HG03460 (cell line): ENCODE results near the gene COQ9.
A peak's percentile ranks its signal among the peaks of the same experiment; 100 is the strongest.
"Not testable (repeated sequence)": the region's sequence is repeated elsewhere in the genome, so short reads cannot be mapped to it uniquely, and the experiment has no call there.

Experiments used
- ATAC-seq: cut with Tn5 transposase; IDR thresholded peaks from one replicate; pipeline ENCODE4 v1.9.1; 2021; ENCODE audit not compliant: unreplicated experiment

Gene COQ9

DNA sequence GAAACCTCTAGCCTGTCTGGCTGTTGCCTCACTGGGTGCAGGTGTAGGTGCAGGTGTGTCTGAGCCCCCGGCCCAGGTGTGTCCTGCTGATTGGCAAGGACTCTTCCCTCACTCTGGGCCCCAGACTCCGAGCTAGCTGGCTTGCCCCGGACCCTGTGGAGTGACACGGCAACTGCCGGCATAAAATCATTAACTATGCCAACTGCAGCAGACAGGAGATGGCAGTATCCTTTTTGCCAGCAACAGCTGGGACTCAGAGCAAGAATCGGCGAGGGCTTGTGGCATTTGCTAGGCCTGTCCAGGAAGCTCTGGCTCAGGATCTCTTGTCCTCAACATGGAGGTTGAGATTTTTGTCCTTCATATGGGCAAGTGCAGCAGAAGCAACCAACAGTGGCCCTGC lies 20.9 kb upstream of the COQ9 start:
- ATAC-seq = no peak

DNA sequence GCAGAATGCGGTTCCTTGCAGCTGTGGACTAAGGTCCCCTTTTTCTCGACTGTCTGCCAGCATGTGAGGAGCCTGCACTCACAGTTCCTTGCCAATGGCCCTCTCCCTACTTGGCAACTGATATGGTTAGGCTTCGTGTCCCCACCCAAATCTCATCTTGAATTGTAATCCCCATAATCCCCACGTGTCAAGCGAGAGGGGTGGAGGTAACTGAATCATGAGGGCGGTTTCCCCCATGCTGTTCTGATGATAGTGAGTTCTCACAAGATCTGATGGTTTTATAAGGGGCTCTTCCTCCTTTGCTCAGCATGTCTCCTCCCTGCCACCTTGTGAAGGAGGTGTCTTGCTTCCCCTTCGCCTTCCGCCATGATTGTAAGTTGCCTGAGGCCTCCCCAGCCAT lies 20.0 kb upstream of the COQ9 start:
- ATAC-seq = no peak

DNA sequence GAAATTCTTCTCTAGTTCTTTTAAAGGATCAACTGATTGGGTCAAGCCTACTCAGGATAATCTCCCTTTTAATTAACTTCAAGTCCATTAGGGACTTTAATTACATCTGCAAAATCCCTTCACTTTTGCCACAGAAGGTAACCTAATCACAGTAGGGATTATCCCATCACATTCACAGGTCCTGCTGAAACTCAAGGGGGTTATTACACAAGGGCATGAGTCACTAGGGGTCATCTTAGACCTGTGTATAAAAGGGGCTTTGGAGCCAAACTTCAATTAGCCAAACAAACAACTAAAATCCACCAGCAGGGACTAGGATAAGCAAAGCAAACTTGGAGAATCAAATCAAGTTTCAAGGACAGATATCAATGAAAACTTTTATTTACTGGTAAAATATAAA lies 19.5 kb upstream of the COQ9 start:
- ATAC-seq = no peak

DNA sequence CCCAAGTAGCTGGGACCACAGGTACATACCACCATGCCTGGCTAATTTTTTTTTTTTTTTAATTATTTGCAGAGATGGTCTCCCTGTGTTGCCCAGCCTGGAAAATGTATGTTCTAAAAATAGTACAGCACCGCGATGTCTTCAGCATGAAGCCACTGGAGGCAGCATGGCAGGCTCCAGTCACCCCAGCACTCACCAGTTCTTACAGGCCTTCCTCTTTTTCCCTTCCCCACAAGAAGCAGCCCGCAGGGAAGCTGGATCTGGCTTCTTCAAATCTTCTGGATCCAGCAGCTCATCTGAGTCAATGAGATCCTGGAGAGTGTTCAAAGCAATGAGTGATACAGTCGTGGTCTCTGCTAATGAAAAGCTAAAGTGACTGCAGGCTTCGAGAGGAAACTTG lies 16.3 kb upstream of the COQ9 start:
- no peak for ATAC-seq

DNA sequence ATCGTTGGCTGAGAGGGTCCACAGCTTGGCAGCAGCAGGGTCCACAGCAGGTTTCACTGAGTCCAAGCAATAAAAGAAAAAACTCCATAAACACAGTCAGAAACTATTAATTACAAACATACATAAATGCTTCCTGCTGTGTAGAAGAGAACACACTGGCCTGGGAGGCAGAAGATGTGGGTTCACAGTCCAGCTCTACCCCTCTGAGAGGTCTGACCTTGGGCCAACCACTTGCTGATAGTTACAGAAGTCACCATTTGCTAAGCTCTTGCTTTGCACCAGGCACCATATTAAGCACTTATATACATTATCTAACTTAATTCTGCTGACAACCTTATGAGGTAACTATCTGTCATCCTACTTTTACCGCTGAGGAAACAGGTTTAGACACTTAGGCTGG lies 14.8 kb upstream of the COQ9 start:
- ATAC-seq = no peak

DNA sequence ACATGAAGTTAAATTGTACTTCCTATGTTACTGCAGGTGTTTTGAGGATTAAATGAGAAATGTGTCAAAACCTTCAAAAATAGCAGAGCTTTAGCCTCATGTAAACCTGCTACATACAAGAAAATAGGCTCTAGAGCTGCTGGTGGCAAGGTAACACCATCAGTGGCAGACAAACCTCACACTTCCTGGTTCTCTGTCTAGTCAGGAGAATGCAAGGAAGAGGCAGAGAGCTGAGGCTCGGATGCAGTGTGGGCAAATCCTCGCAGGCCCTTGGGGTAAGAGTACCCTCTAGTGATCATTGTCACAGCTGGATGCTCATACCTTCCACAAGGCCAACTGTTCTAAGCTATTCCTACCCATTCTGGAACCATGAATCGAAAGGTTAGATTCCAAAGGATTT lies 14.3 kb upstream of the COQ9 start:
- no peak for ATAC-seq

DNA sequence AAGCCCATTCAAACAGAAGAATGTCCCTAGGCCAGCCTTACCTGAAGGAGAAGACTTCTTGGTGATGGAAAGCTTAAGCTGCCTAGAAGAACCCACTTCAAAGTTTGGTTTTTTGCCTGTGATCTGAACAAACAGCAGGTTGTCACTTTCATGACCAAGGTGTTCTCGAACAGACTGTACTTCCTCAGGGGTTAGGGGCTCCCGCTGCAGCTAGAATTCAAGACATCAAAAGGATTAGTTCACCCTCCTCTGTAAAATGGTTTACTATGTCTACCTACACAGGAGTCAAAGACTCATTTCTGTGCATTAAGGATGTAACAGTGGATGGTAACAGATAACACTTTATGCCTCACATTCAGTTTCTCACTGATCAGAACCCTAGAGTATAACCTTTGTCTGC lies 13.3 kb upstream of the COQ9 start:
- ATAC-seq = no peak

DNA sequence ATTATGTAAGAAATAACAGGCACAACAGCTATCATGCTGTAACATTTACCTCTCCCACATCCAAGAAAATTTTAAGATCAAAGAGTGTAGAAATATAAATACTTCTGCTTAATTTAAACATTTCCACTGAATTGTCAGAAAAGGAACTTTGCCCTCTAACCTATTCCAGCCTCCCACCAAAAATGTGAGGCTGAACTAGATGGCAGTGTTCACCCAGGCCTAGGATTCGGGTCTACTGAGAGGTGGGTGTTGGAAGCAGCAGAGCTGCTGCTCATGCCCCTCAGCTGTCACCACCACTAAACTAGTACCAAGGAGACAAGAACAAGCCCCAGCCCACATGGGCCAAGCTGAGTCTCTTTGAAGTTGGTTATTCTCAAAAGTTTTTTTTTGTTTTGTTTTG lies 11.4 kb upstream of the COQ9 start:
- ATAC-seq = no peak

DNA sequence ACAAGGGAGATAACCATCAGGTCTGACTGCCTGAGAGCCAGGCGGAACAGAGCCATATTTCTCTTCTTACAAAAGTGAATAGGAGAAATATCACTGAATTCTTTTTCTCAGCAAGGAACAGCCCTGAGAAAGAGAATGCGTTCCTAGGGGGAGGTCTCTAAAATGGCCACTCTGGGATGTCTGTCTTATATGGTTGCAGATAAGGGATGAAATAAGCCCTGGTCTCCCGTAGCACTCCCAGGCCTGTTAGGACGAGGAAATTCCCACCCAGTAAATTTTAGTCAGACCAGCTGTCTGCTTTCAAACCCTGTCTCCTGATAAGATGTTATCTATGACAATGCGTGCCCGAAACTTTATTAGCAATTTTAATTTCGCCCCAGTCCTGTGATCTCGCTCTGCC lies 7.3 kb upstream of the COQ9 start:
- not testable (repeated sequence) for ATAC-seq

DNA sequence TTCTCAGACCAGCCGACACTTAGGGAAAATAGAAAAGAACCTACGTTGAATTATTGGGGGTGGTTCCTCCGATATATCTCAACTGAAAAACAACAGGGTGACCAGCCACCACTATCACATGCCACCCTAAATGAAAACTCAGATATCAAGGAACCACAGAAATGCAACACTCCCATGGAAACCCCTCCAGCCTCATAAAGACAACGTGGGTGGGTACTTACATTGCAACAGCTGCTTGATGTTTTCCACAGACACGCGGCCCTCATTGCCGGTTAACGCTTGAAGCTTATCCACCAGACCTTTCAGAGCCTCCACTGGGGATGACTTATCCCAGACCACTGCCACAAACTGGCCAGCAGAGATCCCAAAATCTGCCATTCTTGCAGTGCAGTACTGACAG lies 6.7 kb upstream of the COQ9 start:
- not testable (repeated sequence) for ATAC-seq

DNA sequence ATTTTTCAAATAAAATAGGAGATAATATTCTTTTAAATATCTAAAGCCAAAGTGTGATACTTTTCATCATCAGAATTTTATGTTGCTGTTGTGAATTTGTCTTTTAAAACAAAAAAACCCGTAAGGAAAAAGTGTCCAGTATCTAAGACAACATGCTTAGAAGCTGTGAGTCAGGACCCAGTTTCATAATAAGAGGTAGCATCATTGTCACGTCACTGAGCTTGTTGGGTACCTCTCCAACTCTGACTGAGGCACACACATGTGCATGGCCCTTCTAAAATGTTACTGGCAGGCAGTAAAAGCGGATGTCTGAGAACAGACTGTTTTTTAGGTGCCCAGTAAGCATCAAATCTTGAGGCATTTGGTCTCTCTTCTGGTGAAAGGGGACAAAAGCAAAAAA lies 2.6 kb upstream of the COQ9 start:
- no peak for ATAC-seq

DNA sequence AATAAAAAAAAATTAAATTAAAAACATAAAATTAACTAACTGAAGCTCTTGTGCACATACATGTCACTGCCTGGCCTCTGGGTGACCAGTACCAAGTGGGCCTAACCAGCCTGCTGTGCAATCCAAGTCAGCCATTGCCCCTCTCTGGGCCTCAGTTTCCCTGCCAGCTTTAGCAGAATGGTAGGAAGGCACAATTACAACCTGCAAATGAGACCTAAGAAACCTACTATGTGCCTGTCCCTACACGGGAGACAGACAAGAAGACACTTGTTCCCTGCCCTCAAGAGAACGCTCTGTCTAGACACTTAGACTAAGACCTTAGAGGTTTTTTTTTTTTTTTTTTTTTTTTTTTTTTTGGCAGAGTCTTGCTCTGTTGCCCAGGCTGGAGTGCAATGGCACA lies 1.8 kb upstream of the COQ9 start:
- no peak for ATAC-seq

DNA sequence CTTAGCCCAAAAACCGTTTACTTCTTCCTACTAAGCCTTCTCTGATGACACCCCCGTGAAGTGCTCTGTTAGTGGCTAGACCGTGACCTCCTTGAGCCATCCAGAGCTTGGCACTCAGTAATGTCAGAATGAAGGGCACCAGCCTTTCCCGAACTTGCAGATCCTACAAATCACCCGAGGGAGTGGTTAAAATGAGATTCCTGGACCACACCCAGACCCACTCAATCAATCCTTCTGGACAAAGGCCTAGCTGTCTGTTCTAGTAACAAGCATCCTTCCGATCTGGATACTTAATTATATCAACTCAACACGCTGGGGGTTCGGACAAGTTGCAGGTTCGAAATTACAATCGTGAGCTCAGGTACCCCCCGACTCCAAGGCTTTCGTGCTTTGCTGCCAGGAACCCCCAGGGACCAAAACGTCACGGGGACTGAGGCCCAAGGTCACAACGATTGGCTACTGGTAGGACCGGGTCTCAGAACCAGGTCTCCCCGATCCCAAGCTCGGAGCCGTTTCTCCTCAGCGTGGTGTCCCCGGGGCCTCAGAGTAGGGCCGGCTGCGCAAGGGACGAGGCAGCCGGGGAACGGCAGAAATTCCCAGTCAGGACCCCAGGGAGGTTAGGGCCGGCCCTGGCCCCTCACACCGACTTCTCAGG lies 621 bp upstream of the COQ9 start:
- peak; percentile 35 for ATAC-seq

DNA sequence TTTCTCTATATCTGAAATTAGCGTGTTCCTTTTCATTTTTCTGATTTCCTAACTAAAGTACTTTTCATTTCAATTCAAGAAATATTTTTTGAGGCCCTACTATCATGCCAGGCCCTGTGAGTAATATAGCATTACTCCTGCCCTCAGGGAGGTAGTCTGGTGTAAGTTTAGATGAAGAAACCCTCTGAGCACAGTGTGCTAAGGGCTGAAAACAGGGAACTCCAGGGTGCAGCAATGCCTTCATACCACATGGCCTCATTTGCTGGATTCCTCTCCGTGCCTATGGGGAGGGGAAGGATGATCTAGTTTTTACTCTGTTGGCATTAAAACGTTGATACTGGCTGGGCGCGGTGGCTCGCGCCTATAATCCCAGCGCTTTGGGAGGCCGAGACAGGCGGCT lies 4.7 kb downstream of the COQ9 start:
- ATAC-seq = no peak

DNA sequence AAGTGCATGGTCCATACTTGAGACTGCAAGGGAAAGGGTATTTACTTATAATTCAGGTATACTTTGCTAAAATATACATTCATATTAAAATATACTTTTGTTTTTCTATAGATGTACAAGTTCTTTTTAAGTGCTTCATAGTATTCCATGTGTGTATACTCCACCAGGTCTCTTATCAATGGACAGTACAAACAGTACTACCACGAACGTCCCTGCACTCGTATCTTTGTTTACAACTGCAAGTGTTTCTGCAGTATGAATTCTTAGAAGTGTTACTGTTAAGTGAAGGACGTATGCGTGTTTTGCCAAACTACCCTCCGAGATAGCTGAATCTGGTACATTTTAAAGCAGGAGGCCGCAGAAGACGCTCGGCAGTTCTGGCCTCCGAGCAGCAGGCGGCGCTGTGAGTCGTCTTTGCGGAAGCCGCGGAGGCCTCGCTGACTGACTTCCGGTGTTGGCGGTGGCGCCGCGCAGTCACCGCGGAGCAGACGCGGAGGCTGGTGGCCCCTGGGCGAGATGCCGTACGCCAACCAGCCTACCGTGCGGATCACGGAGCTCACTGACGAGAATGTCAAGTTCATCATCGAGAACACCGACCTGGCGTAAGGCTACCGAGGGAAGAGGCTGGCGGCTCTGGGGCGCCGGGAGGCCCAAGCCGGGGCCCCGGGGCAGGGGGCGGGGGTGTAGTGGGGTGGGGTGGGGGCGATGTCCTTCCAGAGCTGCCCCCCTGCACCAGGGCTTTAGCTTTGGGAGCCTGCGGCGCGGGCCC lies 15.1 kb downstream of the COQ9 start, which contains the start of gene POLR2C:
TSS of gene POLR2C (plus strand) at position 471 of the 769 bp plus-strand sequence. CDS start at position 517, 46 bp downstream.
- ATAC-seq = peak; percentile 84

DNA sequence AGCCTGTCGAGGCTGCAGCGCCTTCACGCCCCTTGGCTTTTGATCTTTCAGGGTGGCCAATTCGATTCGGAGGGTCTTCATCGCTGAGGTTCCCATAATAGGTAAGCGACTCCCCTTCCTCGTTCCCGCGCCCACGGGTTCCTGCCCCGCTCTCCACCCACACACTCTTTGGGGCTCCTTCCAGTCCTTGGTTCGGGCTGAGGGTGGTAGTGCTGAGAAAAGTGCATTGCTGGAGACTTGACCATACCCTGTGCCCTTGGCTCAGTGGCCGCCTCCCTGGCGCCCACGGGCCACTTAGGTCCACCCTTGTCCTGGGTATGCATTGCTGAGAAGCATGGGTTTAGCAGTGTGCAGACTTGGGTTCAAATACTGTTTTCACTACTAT lies 15.7 kb downstream of the COQ9 start:
- ATAC-seq = no peak

DNA sequence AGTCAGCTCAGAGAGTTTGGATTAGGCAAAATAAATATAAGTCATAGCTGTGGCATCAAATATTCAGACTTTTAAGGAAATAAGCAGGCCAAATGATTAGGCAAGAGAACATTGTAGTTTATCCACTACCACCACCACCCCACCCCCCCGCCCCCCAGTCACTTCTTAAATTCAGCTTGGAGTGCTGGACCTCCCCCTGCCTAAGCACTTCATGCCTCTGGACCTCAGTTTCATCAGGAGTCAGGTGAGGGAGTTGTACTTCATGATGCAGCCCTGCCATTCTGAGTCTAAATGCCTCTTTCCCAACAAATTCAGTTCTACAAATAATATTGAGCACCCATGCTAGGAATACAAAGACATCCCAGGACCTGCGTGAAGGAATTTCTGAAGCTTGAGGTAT lies 17.2 kb downstream of the COQ9 start:
- no peak for ATAC-seq

DNA sequence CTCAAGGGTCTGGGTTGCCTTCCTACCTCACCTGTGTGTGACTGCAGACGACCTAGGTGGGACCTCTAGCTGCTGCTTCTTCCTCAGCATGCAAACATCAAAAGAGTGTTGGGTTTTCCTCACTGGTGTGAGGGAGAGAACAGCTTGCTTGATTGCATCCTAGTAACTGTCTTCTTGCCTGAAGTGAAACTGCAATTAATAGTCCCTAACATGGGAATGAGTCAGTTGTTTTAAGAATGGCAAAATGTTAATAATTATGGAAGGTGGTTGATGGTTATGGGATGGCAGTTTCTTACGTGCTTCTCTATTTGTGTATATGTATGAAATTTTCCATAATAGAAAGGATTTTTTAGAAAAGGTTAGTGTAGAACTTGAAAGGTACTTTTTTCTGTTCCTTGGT lies 21.1 kb downstream of the COQ9 start:
- no peak for ATAC-seq

DNA sequence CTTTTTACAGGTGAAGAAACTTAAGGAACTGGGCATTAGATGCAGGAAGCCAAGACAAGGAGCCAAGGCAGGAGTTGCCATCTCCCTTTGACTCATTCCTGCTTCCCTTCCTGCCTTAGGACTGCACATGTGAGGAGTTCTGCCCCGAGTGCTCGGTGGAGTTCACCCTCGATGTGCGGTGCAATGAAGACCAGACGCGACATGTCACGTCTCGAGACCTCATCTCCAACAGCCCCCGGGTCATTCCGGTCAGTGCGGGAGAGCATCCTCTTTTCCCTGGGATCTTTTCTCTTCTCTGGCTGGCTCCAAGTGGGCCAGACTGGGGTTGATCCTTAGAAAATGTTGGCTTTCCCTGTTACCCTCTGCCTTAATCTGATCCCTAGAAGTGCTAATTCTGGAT lies 21.8 kb downstream of the COQ9 start:
- ATAC-seq = no peak

DNA sequence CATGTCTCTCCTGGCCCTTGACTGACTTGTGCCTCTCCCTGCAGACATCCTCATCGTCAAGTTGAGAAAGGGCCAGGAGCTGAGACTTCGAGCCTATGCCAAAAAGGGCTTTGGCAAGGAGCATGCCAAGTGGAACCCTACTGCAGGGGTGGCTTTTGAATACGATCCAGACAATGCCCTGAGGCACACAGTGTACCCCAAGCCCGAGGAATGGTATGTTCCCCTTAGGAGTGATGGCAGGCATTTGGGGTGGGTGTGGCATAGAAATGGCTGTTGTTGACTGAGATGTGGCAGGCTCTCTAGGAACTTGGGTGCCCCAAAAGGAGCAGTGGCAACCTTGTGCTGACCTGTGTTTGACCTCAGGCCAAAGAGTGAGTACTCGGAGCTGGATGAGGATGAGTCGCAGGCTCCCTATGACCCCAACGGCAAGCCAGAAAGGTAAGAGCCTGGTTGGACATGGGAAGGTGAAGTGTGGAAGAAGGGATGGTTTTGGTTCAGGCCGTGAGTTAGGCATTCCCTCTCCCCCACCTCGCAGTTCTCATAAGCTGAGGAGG lies 22.7 kb downstream of the COQ9 start:
- no peak for ATAC-seq

DNA sequence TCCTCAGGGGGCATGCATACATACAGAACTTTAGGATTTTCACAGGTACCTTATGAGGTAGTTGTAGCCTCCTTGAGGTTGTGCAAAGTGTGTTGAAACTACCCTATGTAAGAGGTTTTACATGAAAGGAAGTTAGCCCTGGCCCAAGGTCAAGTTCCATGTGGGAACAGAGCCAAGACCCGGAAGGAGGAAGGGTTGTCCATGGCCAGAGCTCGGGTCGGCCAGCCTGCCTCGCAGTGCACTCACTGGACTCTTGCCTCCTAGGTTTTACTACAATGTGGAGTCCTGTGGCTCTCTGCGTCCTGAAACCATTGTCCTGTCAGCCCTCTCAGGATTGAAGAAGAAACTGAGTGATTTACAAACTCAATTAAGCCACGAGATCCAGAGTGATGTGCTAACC lies 23.4 kb downstream of the COQ9 start:
- ATAC-seq = no peak

DNA sequence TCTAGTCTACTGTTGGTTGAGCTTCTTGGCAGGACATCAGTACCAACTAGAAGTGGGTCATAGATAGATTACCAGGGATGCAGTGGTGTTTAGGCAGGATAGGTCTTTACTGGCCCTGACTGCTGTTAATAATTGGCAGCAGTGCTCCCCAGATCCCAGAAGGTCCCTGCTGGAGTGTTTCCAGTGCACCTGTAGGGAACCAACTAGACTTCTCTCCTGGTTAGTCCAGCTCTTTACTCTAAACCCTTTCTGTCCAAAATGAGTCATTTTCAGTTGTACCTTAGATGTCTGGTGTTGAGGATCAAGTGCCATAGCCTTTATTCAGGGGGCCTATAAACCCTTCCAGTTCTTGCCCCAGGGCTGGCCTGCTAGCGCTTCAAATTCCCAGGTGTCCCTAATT lies 23.9 kb downstream of the COQ9 start:
- ATAC-seq = no peak
